Effector memory CD4-positive, alpha-beta T cell (primary cell): ENCODE measurements around the gene RGL1.

Experiments
- DNase-seq, 3 donors: peaks; one replicate each; pipeline ENCODE4 v3.0.0-alpha.2; 2020
- H3K27ac ChIP-seq: 2 replicates; pipeline ENCODE4 v1.7.0; 2013; ENCODE audit warnings: mild to moderate bottlenecking, low read length, moderate library complexity; ENCODE audit not compliant: insufficient read depth, poor library complexity, severe bottlenecking
- H3K27me3 ChIP-seq: replicated peaks from 2 replicates; pipeline ENCODE4 v1.7.0; 2013; ENCODE audit warnings: mild to moderate bottlenecking, low read length; ENCODE audit not compliant: insufficient read depth, control insufficient read depth, poor library complexity, severe bottlenecking
- H3K36me3 ChIP-seq: 2 replicates; pipeline ENCODE4 v1.7.0; 2013; ENCODE audit warnings: mild to moderate bottlenecking, low read length, moderate library complexity; ENCODE audit not compliant: control insufficient read depth, insufficient read depth
- H3K4me1 ChIP-seq: 2 replicates; pipeline ENCODE4 v1.7.0; 2013; ENCODE audit warnings: low read length, mild to moderate bottlenecking; ENCODE audit not compliant: control insufficient read depth, insufficient read depth, poor library complexity, severe bottlenecking
- H3K4me3 ChIP-seq: 2 replicates; pipeline ENCODE4 v1.7.0; 2013; ENCODE audit warnings: low read length, low read depth, mild to moderate bottlenecking; ENCODE audit not compliant: insufficient read depth, poor library complexity, severe bottlenecking
- H3K9me3 ChIP-seq: 2 replicates; pipeline ENCODE4 v1.7.0; 2013; ENCODE audit warnings: mild to moderate bottlenecking, low read length, moderate library complexity; ENCODE audit not compliant: control insufficient read depth

Gene RGL1

DNA sequence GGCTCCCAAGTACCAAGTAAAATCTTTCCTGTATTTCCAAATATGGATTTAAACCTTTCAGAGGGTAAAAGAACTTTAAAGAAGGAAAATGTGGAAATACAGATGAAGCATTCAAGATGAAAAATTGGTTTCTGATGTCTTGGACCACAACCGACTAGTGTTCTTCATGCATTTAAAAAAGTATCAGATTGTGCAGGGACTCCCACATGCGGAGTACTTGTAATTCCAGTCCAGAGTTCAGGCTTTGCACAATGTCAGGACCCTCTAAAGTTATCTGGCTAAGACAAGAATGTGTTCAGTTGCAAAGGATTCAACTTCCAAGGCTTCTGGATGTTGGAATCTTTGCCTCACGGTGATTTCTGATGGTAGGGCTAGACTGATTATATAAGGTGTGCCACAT is 66.7 kb downstream of the RGL1 start:
- Histone ChIP-seq H3K4me3 (no peak overlapping the region), H3K36me3 (no peaks in the 10 kb centered on the region), H3K9me3 (no peaks in the 10 kb centered on the region), H3K27me3 (no peaks in the 10 kb centered on the region), H3K4me1 (no peaks in the 10 kb centered on the region), H3K27ac (no peak overlapping the region)
- DNase-seq, result no peak

DNA sequence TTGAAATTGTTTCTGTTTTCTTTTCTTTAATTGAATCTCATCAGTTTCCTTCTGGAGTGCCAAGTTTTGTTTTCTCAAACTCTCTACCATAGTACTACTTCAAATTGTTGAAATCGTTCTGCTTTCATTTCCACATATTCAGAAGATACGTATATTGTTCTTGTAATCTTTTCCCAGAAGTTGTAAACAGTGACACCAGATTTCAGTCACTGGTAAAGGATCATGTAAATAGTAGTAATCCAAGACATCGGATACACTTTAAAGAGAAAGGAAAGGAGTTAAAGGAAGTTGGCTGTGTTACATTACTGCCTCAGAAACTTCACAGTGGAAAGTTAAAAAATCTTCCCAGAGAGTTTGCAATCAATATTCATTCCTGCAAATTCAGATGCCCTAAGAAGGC is 67.5 kb downstream of the RGL1 start:
- H3K4me3 ChIP-seq, result no peak overlapping the region
- no peaks in the 10 kb centered on the region for H3K27me3 ChIP-seq
- H3K36me3 ChIP-seq, result no peaks in the 10 kb centered on the region
- no peak for DNase-seq
- no peak overlapping the region for H3K27ac ChIP-seq
- H3K9me3 ChIP-seq, result no peaks in the 10 kb centered on the region
- H3K4me1 ChIP-seq, result no peaks in the 10 kb centered on the region

DNA sequence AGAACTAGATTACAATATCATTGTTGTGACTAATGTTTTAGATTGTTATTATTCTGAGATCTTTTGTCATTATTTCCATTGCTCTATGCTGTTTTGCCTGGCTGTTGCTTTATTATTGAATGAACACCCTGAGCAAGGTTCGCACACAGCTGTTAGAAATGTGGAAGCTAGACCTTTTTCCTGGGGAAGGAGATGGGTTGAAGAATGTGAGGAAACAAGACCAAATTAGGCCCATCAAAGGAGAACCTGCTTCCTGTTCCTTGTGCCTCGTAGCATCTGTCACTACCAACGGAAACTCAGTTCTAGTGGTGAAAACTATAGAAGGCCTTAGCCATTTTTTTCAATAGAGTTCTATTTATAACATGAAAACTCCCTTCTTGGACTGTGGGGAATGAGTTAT is 68.7 kb downstream of the RGL1 start:
- Histone ChIP-seq H3K4me1 (no peaks in the 10 kb centered on the region), H3K36me3 (no peaks in the 10 kb centered on the region), H3K9me3 (no peaks in the 10 kb centered on the region), H3K4me3 (no peak overlapping the region), H3K27ac (no peak overlapping the region), H3K27me3 (no peaks in the 10 kb centered on the region)
- no peak for DNase-seq

DNA sequence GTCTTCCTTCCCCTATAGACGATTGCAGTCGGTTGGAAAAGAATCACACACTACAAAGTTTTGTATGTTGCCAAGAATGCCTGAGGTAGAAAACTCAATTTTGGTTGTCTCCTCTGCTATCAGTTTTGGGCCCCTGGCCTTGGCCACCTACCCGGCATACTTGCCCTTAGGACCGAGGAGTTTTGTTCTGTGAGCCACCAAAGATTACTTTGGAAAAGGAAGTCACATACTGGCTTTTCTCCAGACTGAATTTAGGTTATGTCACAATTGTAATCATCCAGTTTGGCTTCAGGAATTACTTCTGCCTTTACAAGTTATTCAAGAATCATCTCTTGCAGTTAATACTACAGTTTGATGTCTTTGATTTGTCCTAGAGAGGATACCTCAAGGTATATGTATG is 71.4 kb downstream of the RGL1 start:
- Histone ChIP-seq H3K4me3 (no peak overlapping the region), H3K36me3 (no peaks in the 10 kb centered on the region), H3K27me3 (no peaks in the 10 kb centered on the region), H3K9me3 (no peaks in the 10 kb centered on the region), H3K27ac (no peak overlapping the region), H3K4me1 (no peaks in the 10 kb centered on the region)
- no peak for DNase-seq

DNA sequence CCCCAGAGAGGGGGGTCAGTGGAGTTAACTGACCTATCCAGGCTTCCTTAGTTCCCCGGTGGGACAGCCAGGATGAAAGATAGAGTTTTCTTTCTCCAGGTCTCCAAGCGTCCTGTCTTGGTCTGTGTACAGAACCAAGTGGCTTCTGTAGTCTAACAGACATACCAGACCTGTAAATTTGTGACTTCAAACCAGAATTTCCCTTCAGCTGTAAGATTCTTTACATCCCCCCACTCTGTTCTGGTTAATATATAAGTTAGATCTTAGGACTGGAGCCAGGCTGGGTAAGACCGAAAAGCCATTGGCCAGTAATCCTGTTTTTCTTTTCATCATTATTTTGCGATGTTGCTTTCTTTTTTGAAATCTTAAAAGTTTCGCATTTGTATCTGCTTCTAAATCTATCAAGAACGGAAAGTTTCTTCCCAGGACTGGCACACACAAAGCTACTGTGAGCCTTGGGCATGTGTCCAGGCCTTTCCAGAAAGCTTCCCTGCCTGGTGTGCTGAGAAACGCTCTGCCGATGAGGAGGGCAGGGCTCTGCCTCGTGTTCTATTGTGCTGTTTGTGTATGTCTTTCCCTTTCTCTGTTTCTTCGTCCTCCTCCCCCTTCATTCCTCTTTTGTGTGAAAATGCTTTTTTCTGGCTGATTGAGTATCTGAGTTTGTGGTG is 72.3 kb downstream of the RGL1 start:
- DNase-seq, result no peak
- Histone ChIP-seq H3K27ac (no peak overlapping the region), H3K4me3 (no peak overlapping the region), H3K9me3 (no peaks in the 10 kb centered on the region), H3K27me3 (no peaks in the 10 kb centered on the region), H3K4me1 (no peaks in the 10 kb centered on the region), H3K36me3 (no peaks in the 10 kb centered on the region)

DNA sequence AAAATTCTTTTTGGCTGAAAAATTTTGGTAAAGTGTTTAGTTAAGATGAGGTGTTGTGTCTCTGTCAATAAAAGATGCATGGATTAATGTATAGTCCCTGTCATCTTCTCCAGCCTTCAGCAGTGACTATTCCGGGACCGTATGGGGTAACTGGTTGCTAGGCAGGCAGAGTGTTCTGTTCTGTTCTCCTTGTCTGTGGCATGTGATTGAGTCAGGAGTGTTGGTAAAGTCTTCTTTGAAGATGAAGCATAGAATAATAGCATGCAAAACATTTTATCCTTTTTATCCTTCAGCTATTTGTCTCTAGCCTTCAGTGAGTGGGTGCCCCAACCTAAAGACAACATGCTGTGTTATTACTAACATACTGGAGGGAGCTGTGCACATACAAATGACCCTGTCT is 74.6 kb downstream of the RGL1 start:
- H3K36me3 ChIP-seq, result no peaks in the 10 kb centered on the region
- H3K27ac ChIP-seq, result no peak overlapping the region
- no peaks in the 10 kb centered on the region for H3K27me3 ChIP-seq
- DNase-seq, result no peak
- no peaks in the 10 kb centered on the region for H3K4me1 ChIP-seq
- no peak overlapping the region for H3K4me3 ChIP-seq
- no peaks in the 10 kb centered on the region for H3K9me3 ChIP-seq

DNA sequence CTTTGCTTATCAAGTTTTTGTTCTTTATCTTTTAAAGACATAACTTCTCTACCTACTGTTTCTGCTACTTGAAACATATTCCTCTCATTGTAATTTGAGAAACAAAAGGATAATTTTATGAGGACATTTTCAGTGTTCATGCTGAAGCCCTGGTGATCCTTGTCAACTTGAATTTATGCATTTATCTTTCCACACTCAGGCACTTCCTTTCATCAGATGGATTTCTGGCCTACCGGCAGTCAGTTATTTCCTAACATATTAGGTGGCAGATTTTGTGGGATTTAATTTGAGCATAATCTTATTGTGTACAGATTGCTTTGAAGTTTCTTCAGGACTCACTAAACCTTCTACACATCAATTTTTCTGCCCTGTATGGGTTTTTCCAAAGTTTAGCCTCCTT is 75.0 kb downstream of the RGL1 start:
- Histone ChIP-seq H3K27me3 (no peaks in the 10 kb centered on the region), H3K36me3 (no peaks in the 10 kb centered on the region), H3K4me3 (no peak overlapping the region), H3K9me3 (no peaks in the 10 kb centered on the region), H3K4me1 (no peaks in the 10 kb centered on the region), H3K27ac (no peak overlapping the region)
- no peak for DNase-seq

DNA sequence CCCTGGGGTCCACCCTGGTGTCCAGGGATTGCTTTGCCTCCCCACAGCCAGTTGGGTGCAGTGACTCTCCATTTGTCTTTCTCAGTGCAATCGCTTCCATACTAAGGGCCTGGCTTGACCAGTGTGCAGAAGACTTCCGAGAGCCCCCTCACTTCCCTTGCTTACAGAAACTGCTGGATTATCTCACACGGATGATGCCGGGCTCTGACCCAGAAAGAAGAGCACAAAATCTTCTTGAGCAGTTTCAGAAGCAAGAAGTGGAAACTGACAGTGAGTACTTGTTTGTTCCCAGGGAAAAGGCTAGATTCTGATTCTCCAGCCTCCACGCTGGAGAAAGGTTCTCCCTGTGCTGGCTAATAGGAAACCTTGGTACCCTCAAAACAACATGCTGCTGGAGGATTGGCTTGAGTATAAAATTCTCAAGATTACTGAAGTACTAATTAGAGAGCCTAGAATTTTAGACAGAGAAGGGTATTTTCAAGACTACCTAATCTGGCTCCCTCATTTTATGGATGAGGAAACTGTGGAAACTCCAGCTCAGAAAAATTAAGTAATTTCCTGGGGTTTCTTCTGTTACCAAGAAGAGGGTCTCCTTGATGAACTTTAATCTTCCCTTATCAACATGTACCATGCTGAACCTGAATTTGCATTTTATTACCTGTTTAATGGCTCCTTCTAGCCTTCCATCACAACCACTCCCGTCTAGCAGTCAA is 75.8 kb downstream of the RGL1 start:
- Histone ChIP-seq H3K27me3 (no peaks in the 10 kb centered on the region), H3K4me1 (no peaks in the 10 kb centered on the region), H3K36me3 (no peaks in the 10 kb centered on the region), H3K9me3 (no peaks in the 10 kb centered on the region), H3K4me3 (no peak overlapping the region), H3K27ac (no peak overlapping the region)
- DNase-seq, result no peak

DNA sequence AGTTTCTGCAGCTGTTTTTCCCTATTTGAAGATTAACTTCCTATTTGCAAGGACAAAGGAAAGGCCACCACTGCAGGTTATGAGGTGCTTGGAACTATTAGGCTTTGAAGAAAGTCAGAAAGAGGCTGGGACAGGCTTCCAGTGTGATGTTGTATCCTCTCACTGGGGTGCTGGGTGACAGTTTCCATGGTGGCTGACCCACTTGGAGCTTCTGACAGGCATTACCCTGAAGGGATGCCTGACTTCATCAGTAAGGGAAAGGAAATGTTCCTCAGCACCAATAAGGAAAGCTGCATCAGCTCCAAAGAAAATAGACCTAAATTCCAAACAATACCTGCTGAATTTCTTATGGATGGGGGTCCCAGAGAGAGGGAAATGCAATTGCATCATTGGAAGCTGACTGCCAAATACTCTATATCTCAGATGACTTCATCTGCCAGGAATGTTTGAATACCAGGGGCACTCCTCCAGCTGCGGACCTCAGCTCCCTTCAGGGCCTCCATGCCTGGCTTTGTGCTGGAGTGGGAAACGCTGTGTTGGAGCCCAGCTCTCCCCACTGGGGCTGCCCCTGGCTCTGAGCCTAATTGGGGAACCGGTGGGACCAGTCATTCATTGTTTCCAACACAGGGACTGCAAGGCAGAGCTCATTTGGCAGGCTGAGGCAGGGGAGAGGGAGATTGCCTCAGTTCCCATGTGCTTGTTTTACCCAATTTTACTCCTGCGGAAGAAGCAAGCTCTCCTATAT is 76.6 kb downstream of the RGL1 start:
- Histone ChIP-seq H3K4me1 (no peaks in the 10 kb centered on the region), H3K27ac (no peak overlapping the region), H3K9me3 (no peaks in the 10 kb centered on the region), H3K36me3 (no peaks in the 10 kb centered on the region), H3K27me3 (no peaks in the 10 kb centered on the region), H3K4me3 (no peak overlapping the region)
- no peak for DNase-seq
